Left ventricle myocardium inferior (tissue), 1 donor: ENCODE measurements around the gene ESYT2. TPM values are rescaled to one million over a fixed set of nuclear protein-coding genes. Genes with fewer than 3 reads are reported as not detected.

Experiments used
- DNase-seq: peaks from one replicate; pipeline ENCODE4 v3.0.0-alpha.2; 2020
- H3K27ac ChIP-seq: fragments of 200-600 bp; replicated peaks from 2 replicates; pipeline ENCODE4 v1.8.0; 2021
- H3K27me3 ChIP-seq: fragments of 200-600 bp; 2 replicates; pipeline ENCODE4 v1.8.0; 2021; ENCODE audit warnings: low read depth
- H3K36me3 ChIP-seq: fragments of 200-600 bp; 2 replicates; pipeline ENCODE4 v1.8.0; 2021
- H3K4me1 ChIP-seq: fragments of 200-600 bp; 2 replicates; pipeline ENCODE4 v1.8.0; 2021
- H3K4me3 ChIP-seq: fragments of 200-600 bp; 2 replicates; pipeline ENCODE4 v1.8.0; 2021; ENCODE audit warnings: mild to moderate bottlenecking, moderate library complexity
- H3K9me3 ChIP-seq: fragments of 200-600 bp; replicated peaks from 2 replicates; pipeline ENCODE4 v1.8.0; 2021
- CTCF ChIP-seq: fragments of 200-600 bp; IDR thresholded peaks from 2 replicates; pipeline ENCODE4 v1.8.0; 2021; ENCODE audit warnings: antibody characterized with exemption, mild to moderate bottlenecking, borderline replicate concordance
- intact Hi-C: fragments of 100-400 bp; cut with micrococcal nuclease; formaldehyde crosslinking; loops from one replicate; pipeline ENCODE4 v1.11.0; 2022
- total RNA-seq: library from RNA; stranded (reverse); fragmentation: NEBNext Ultra II Directional; extraction: Animal tissue kit (Norgen Biotek cat#: 25700); gene quantifications from one replicate; pipeline ENCODE4 v1.2.1, GENCODE V29; 2021
- donor health status: DM: no; HTN: yes; CAD: no; lungs with severe emphysema.

Gene ESYT2
- total RNA-seq, 1 donor from 2014 or later, result 41.1 TPM

GRCh38 chr7:158735935-158736334 lies 93.4 kb downstream of the ESYT2 start:
- peaks cover under 1% of the 10 kb centered on the region for H3K4me1 ChIP-seq
- H3K27ac ChIP-seq, result no peak overlapping the region
- intact Hi-C loops, result no loop called here
- no peak for TF ChIP-seq CTCF
- no peaks in the 10 kb centered on the region for H3K27me3 ChIP-seq
- DNase-seq, result no peak
- H3K36me3 ChIP-seq, result peaks cover 97% of the 10 kb centered on the region
- H3K9me3 ChIP-seq, result no peaks in the 10 kb centered on the region
- H3K4me3 ChIP-seq, result no peak overlapping the region

DNA sequence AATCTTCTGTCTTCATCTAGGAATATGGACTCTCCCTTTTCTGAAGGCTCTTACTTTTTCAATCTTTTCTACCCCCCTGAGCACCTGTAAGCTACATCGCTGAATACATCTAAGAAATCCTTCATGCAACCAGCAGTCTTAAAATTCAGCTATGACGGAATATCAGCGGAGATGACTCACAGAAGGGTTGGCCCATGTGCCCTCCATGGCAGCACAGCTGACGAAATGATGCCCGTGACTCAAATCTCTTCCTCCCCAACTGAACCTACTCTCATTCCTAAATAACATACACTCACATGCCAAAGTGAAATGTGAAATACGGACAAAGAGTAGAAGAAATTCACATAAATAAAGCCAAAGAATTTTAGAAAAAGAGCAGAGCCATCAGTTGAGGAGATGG lies 94.4 kb downstream of the ESYT2 start:
- Histone ChIP-seq H3K9me3 (no peaks in the 10 kb centered on the region), H3K27ac (no peak overlapping the region), H3K4me1 (peaks cover 7% of the 10 kb centered on the region), H3K27me3 (no peaks in the 10 kb centered on the region), H3K36me3 (peaks cover 97% of the 10 kb centered on the region), H3K4me3 (no peak overlapping the region)
- no peak for TF ChIP-seq CTCF
- intact Hi-C loops, result no loop called here
- no peak for DNase-seq

DNA sequence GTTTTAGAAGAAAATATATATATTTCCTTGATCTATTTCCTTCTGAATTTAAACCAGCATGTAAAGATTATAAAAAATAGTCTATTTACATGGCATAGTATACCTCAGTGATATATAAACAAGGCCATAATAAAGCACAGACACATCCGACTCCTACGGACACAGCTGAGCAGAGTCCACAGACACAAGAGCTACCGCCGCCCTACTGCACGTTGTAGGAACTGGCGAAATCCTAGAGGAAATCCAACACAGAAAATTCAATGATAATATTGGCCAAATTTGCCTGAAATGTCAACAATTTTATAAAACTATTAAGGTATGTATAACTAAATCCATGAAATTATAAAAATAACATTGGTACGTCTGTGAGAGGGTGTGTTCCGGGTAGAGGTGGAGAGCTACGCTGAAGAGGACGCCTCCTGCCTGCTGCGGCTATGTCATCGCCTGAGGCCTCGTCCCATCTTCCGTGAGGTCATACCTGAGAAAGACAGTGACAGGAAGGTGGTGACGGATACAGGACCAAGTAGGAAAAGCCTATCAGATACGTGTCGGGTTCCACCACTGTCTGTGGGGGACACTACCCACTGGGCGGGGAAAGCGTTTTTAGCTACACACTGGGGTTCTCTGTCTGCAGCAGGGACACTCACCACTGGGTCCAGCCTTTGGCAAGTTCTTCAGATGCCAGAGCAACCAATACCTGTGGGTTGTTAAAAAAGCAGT lies 95.4 kb downstream of the ESYT2 start:
- Histone ChIP-seq H3K4me1 (peaks cover 7% of the 10 kb centered on the region), H3K4me3 (no peak overlapping the region), H3K9me3 (no peaks in the 10 kb centered on the region), H3K36me3 (peaks cover 88% of the 10 kb centered on the region), H3K27ac (no peak overlapping the region), H3K27me3 (no peaks in the 10 kb centered on the region)
- intact Hi-C loops, result no loop called here
- DNase-seq, result no peak
- TF ChIP-seq CTCF, result no peak

- Histone ChIP-seq H3K9me3 (no peaks in the 10 kb centered on the region), H3K4me3 (no peak overlapping the region), H3K27me3 (no peaks in the 10 kb centered on the region), H3K36me3 (peaks cover 81% of the 10 kb centered on the region), H3K4me1 (peaks cover 7% of the 10 kb centered on the region), H3K27ac (no peak overlapping the region)
- DNase-seq, result no peak
- no peak for TF ChIP-seq CTCF
- intact Hi-C loops, result no loop called here
Observed at GRCh38 chr7:158733220-158733519, 96.1 kb downstream of the ESYT2 start.

GRCh38 chr7:158732494-158733219 lies 96.7 kb downstream of the ESYT2 start:
- no peak for TF ChIP-seq CTCF
- Histone ChIP-seq H3K4me1 (peaks cover 7% of the 10 kb centered on the region), H3K27ac (no peak overlapping the region), H3K36me3 (peaks cover 77% of the 10 kb centered on the region), H3K9me3 (no peaks in the 10 kb centered on the region), H3K4me3 (no peak overlapping the region), H3K27me3 (no peaks in the 10 kb centered on the region)
- DNase-seq, result no peak
- intact Hi-C loops, result no loop called here
